Measurements from ENCODE around the gene TPD52L2. TPM values are rescaled to one million over a fixed set of nuclear protein-coding genes. Genes with fewer than 3 reads are reported as not detected.
"Not testable (repeated sequence)": the region's sequence is repeated elsewhere in the genome, so short reads cannot be mapped to it uniquely, and the experiment has no call there.

TPD52L2 gene
- total RNA-seq, 1 experiment from 2014 or later, result 175 TPM

DNA sequence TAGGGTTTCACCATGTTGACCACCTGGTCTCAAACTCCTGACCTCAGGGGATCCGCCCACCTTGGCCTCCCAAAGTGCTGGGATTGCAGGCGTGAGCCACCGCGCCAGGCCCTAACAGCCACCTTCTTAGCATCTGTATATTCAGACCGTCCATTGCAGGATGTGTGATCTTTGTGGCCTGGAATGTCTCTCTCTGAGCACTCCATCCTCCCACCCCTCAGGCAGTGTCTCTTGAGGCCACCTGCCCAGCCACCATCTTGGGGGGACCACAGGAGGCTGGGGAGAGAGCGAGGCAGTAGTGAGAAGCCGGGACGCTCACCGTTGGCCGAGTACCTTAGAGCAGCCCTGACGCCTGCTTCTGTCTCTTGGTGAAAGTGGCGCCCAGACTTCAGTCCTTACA is 48.7 kb downstream of the TPD52L2 start:
- peaks cover 22% of the 10 kb centered on the region for H3K4me1 Mint-ChIP-seq (ENCODE audit: insufficient read depth, unreplicated experiment)
- ChIA-PET POLR2A (no interaction called here), CTCF (no interaction called here)
- DNase-seq (ENCODE audit: unreplicated experiment), result no peak
- no TSS peak for BruUV-seq (replicated peaks)
- intact Hi-C loops (cut with micrococcal nuclease), result no loop called here
- H3K27ac Mint-ChIP-seq (ENCODE audit: low read depth, unreplicated experiment), result no peak overlapping the region
- TF ChIP-seq CTCF (IDR thresholded peaks at IDR 0.05; ENCODE audit: unreplicated experiment), result no peak
- no peak overlapping the region for H3K4me3 Mint-ChIP-seq (ENCODE audit: unreplicated experiment)
- no peaks in the 10 kb centered on the region for H3K27me3 Mint-ChIP-seq (ENCODE audit: insufficient read depth, unreplicated experiment)
- H3K36me3 Mint-ChIP-seq (ENCODE audit: insufficient read depth, unreplicated experiment), result peaks cover 28% of the 10 kb centered on the region
- no peaks in the 10 kb centered on the region for H3K9me3 Mint-ChIP-seq (ENCODE audit: unreplicated experiment)

GRCh38 chr20:63915471-63915870 is 50.4 kb downstream of the TPD52L2 start:
- POLR2A ChIA-PET, result no interaction called here
- peaks cover 15% of the 10 kb centered on the region for H3K4me1 Mint-ChIP-seq (ENCODE audit: insufficient read depth, unreplicated experiment)
- no peak overlapping the region for H3K4me3 Mint-ChIP-seq (ENCODE audit: unreplicated experiment)
- intact Hi-C loops (cut with micrococcal nuclease), result no loop called here
- CTCF ChIA-PET, result interaction anchor here (0.6 to 1.7 kb wide), 2 partner anchors 65 to 333 kb away, joined by 3 to 5 read pairs; partner anchors contain the start of gene PRPF6
- no TSS peak for BruUV-seq (replicated peaks)
- H3K27me3 Mint-ChIP-seq (ENCODE audit: insufficient read depth, unreplicated experiment), result no peaks in the 10 kb centered on the region
- H3K27ac Mint-ChIP-seq (ENCODE audit: low read depth, unreplicated experiment), result no peak overlapping the region
- DNase-seq (ENCODE audit: unreplicated experiment), result no peak
- no peaks in the 10 kb centered on the region for H3K9me3 Mint-ChIP-seq (ENCODE audit: unreplicated experiment)
- peaks cover 40% of the 10 kb centered on the region for H3K36me3 Mint-ChIP-seq (ENCODE audit: insufficient read depth, unreplicated experiment)
- TF ChIP-seq CTCF (IDR thresholded peaks at IDR 0.05; ENCODE audit: unreplicated experiment), result no peak

- peaks cover 42% of the 10 kb centered on the region for H3K36me3 Mint-ChIP-seq (ENCODE audit: insufficient read depth, unreplicated experiment)
Observed at GRCh38 chr20:63916371-63916939, 51.4 kb downstream of the TPD52L2 start.

GRCh38 chr20:63917811-63918210 is 52.7 kb downstream of the TPD52L2 start:
- no peak overlapping the region for H3K4me3 Mint-ChIP-seq (ENCODE audit: unreplicated experiment)
- CTCF ChIA-PET, result interaction anchor here (1.0 to 1.3 kb wide), 2 partner anchors 131 to 375 kb away, joined by 3 to 5 read pairs; no protein-coding TSS in a partner anchor

More at GRCh38 chr20:63916371-63916939, 51.4 kb downstream of the TPD52L2 start:
- H3K27me3 Mint-ChIP-seq (ENCODE audit: insufficient read depth, unreplicated experiment); intact Hi-C loops (cut with micrococcal nuclease); BruUV-seq (replicated peaks); H3K9me3 Mint-ChIP-seq (ENCODE audit: unreplicated experiment); DNase-seq (ENCODE audit: unreplicated experiment); POLR2A ChIA-PET; H3K4me1 Mint-ChIP-seq (ENCODE audit: insufficient read depth, unreplicated experiment); H3K4me3 Mint-ChIP-seq (ENCODE audit: unreplicated experiment): not testable (repeated sequence)
- CTCF ChIA-PET, result interaction anchor here (1.7 kb wide), 1 partner anchor 64 kb away, joined by 5 read pairs; the partner anchor contains the start of gene PRPF6
- H3K27ac Mint-ChIP-seq (ENCODE audit: low read depth, unreplicated experiment), result peak overlapping the region; percentile 25

More at GRCh38 chr20:63917811-63918210, 52.7 kb downstream of the TPD52L2 start:
- H3K27ac Mint-ChIP-seq (ENCODE audit: low read depth, unreplicated experiment), result no peak overlapping the region
- POLR2A ChIA-PET, result interaction anchor here (1.0 to 1.1 kb wide), 2 partner anchors 37 to 53 kb away, joined by 3 to 4 read pairs; partner anchors contain the start of gene TPD52L2
- no peaks in the 10 kb centered on the region for H3K27me3 Mint-ChIP-seq (ENCODE audit: insufficient read depth, unreplicated experiment)
- TF ChIP-seq CTCF (IDR thresholded peaks at IDR 0.05; ENCODE audit: unreplicated experiment), result no peak
- no peak for DNase-seq (ENCODE audit: unreplicated experiment)
- intact Hi-C loops (cut with micrococcal nuclease), result no loop called here
- no TSS peak for BruUV-seq (replicated peaks)
- H3K36me3 Mint-ChIP-seq (ENCODE audit: insufficient read depth, unreplicated experiment), result peaks cover 47% of the 10 kb centered on the region
- H3K9me3 Mint-ChIP-seq (ENCODE audit: unreplicated experiment), result no peaks in the 10 kb centered on the region
- H3K4me1 Mint-ChIP-seq (ENCODE audit: insufficient read depth, unreplicated experiment), result peaks cover 6% of the 10 kb centered on the region
